Thyroid gland (tissue), 4 donors: Measurements from ENCODE around the gene DRG2.

ENCODE experiments used
- POLR2A ChIP-seq, 2 donors: fragments of 450-650 bp; IDR thresholded peaks; one replicate each; pipeline ENCODE4 v1.6.1; 2017; ENCODE audit warnings: antibody characterized with exemption in 2 of 2, mild to moderate bottlenecking in 2 of 2, moderate library complexity in 1 of 2
- TF ChIP-seq, protein P1 (sequence below), 6 experiments: fragments of 200-600 bp in 3 of 6; fragments of 450-650 bp in 3 of 6; sonication (generic) in 3 of 6; IDR thresholded peaks; one replicate each; pipeline ENCODE4 v1.5.1; 2016 to 2019; ENCODE audit warnings: antibody characterized with exemption in 6 of 6, mild to moderate bottlenecking in 2 of 6, inconsistent platforms in 1 of 6, moderate library complexity in 1 of 6

DNA sequence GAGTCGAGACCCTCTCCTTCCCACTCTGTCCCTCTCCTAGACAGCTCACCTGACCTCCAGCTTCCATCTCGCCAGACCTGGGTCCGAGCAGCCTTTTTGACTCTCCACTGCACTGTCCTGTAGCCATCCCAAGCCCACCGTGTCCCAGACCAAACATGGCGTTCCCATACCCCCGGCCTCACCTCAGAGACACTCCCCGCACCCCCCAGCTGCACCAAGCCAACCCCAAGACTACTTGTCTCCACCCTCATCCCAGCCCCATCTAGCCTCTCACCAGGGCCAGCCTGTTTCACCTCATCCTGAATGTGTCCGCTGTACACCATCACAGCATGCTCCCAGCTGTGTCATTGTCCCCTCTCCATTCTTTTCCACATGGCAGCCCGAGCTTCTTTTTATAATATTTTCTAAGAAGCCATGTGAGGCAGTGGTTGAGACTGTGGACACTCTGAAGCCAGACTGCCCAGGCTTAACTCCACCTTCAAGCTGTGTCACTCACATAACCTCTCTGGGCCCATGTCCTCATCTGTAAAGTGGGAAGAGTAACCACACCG, 22.3 kb downstream of the DRG2 start:
- TF ChIP-seq, protein P1, sequence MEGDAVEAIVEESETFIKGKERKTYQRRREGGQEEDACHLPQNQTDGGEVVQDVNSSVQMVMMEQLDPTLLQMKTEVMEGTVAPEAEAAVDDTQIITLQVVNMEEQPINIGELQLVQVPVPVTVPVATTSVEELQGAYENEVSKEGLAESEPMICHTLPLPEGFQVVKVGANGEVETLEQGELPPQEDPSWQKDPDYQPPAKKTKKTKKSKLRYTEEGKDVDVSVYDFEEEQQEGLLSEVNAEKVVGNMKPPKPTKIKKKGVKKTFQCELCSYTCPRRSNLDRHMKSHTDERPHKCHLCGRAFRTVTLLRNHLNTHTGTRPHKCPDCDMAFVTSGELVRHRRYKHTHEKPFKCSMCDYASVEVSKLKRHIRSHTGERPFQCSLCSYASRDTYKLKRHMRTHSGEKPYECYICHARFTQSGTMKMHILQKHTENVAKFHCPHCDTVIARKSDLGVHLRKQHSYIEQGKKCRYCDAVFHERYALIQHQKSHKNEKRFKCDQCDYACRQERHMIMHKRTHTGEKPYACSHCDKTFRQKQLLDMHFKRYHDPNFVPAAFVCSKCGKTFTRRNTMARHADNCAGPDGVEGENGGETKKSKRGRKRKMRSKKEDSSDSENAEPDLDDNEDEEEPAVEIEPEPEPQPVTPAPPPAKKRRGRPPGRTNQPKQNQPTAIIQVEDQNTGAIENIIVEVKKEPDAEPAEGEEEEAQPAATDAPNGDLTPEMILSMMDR (IDR thresholded peaks at IDR 0.05) = no peak
- TF ChIP-seq POLR2A (IDR thresholded peaks at IDR 0.05) = no peak
